ENCODE measurements around the gene CD2AP. TPM values are rescaled to one million over a fixed set of nuclear protein-coding genes. Genes with fewer than 3 reads are reported as not detected.

The CD2AP gene
- total and polyA plus RNA-seq, 4 donors = 6.8 to 33.4 (median 22.2) TPM

GRCh38 chr6:47581591-47581990 is 104.0 kb downstream of the CD2AP start:
- Histone ChIP-seq H3K9me3 (ENCODE audit: control insufficient read depth, low read length) (no peaks in the 10 kb centered on the region), H3K36me3 (ENCODE audit: control insufficient read depth in 1 of 2, insufficient read depth in 2 of 2, low read length in 1 of 2) (peaks cover 3 to 4% of the 10 kb centered on the region in 2 donors), H3K4me3 (ENCODE audit: low read length in 2 of 2) (no peak overlapping the region), H3K4me1 (ENCODE audit: control insufficient read depth in 1 of 2, insufficient read depth in 2 of 2, low read length in 2 of 2) (no peaks in the 10 kb centered on the region), H3K27me3 (ENCODE audit: control insufficient read depth in 1 of 2, insufficient read depth in 2 of 2, low read length in 1 of 2) (no peaks in the 10 kb centered on the region), H3K27ac (ENCODE audit: low read depth in 1 of 2, low read length in 2 of 2) (no peak overlapping the region)
- ATAC-seq (ENCODE audit: low FRiP score) (no peak), DNase-seq (no peak)
- intact Hi-C loops (cut with DNase I) = no loop called here
- WGBS, 2 donors = 47 to 68% methylated on average over 2 of the region's 2 CpGs

GRCh38 chr6:47587493-47587892 is 109.9 kb downstream of the CD2AP start:
- ATAC-seq (ENCODE audit: low FRiP score) = no peak
- intact Hi-C loops (cut with DNase I) = no loop called here
- peaks cover 0 to 2% of the 10 kb centered on the region in 2 donors for H3K36me3 ChIP-seq (ENCODE audit: control insufficient read depth in 1 of 2, insufficient read depth in 2 of 2, low read length in 1 of 2)

GRCh38 chr6:47592131-47592840 is 114.7 kb downstream of the CD2AP start:
- Histone ChIP-seq H3K4me3 (ENCODE audit: low read length in 2 of 2) (no peak overlapping the region), H3K36me3 (ENCODE audit: control insufficient read depth in 1 of 2, insufficient read depth in 2 of 2, low read length in 1 of 2) (peaks cover 0 to 6% of the 10 kb centered on the region in 2 donors), H3K4me1 (ENCODE audit: control insufficient read depth in 1 of 2, insufficient read depth in 2 of 2, low read length in 2 of 2) (no peaks in the 10 kb centered on the region), H3K27me3 (ENCODE audit: control insufficient read depth in 1 of 2, insufficient read depth in 2 of 2, low read length in 1 of 2) (no peaks in the 10 kb centered on the region), H3K9me3 (ENCODE audit: control insufficient read depth, low read length) (no peaks in the 10 kb centered on the region), H3K27ac (ENCODE audit: low read depth in 1 of 2, low read length in 2 of 2) (no peak overlapping the region)
- intact Hi-C loops (cut with DNase I) = no loop called here
- no peak for ATAC-seq (ENCODE audit: low FRiP score)
- no peak for DNase-seq
- WGBS, 2 donors = 70 to 80% methylated on average over 3 of the region's 3 CpGs

More at GRCh38 chr6:47587493-47587892, 109.9 kb downstream of the CD2AP start:
- H3K27me3 ChIP-seq (ENCODE audit: control insufficient read depth in 1 of 2, insufficient read depth in 2 of 2, low read length in 1 of 2) = no peaks in the 10 kb centered on the region
- no peak overlapping the region for H3K27ac ChIP-seq (ENCODE audit: low read depth in 1 of 2, low read length in 2 of 2)
- no peak overlapping the region for H3K4me3 ChIP-seq (ENCODE audit: low read length in 2 of 2)
- no peaks in the 10 kb centered on the region for H3K4me1 ChIP-seq (ENCODE audit: control insufficient read depth in 1 of 2, insufficient read depth in 2 of 2, low read length in 2 of 2)
- no peaks in the 10 kb centered on the region for H3K9me3 ChIP-seq (ENCODE audit: control insufficient read depth, low read length)
- DNase-seq = no peak

GRCh38 chr6:47593979-47594378 is 116.4 kb downstream of the CD2AP start:
- H3K36me3 ChIP-seq (ENCODE audit: control insufficient read depth in 1 of 2, insufficient read depth in 2 of 2, low read length in 1 of 2) = peaks cover 0 to 7% of the 10 kb centered on the region in 2 donors
- no peak for ATAC-seq (ENCODE audit: low FRiP score)

GRCh38 chr6:47595785-47596184 is 118.2 kb downstream of the CD2AP start:
- Histone ChIP-seq H3K9me3 (ENCODE audit: control insufficient read depth, low read length) (no peaks in the 10 kb centered on the region), H3K27ac (ENCODE audit: low read depth in 1 of 2, low read length in 2 of 2) (no peak overlapping the region), H3K4me3 (ENCODE audit: low read length in 2 of 2) (no peak overlapping the region), H3K4me1 (ENCODE audit: control insufficient read depth in 1 of 2, insufficient read depth in 2 of 2, low read length in 2 of 2) (no peaks in the 10 kb centered on the region), H3K36me3 (ENCODE audit: control insufficient read depth in 1 of 2, insufficient read depth in 2 of 2, low read length in 1 of 2) (peaks cover 0 to 7% of the 10 kb centered on the region in 2 donors), H3K27me3 (ENCODE audit: control insufficient read depth in 1 of 2, insufficient read depth in 2 of 2, low read length in 1 of 2) (no peaks in the 10 kb centered on the region)
- DNase-seq = no peak
- no peak for ATAC-seq (ENCODE audit: low FRiP score)
- WGBS, 2 donors = 96 to 100% methylated on average over 1 of the region's 1 CpG
- intact Hi-C loops (cut with DNase I) = no loop called here

More at GRCh38 chr6:47593979-47594378, 116.4 kb downstream of the CD2AP start:
- no peaks in the 10 kb centered on the region for H3K27me3 ChIP-seq (ENCODE audit: control insufficient read depth in 1 of 2, insufficient read depth in 2 of 2, low read length in 1 of 2)
- no peaks in the 10 kb centered on the region for H3K9me3 ChIP-seq (ENCODE audit: control insufficient read depth, low read length)
- H3K27ac ChIP-seq (ENCODE audit: low read depth in 1 of 2, low read length in 2 of 2) = no peak overlapping the region
- H3K4me1 ChIP-seq (ENCODE audit: control insufficient read depth in 1 of 2, insufficient read depth in 2 of 2, low read length in 2 of 2) = no peaks in the 10 kb centered on the region
- no peak for DNase-seq
- WGBS, 2 donors = 97% methylated on average over 3 of the region's 3 CpGs
- H3K4me3 ChIP-seq (ENCODE audit: low read length in 2 of 2) = no peak overlapping the region
- intact Hi-C loops (cut with DNase I) = no loop called here

GRCh38 chr6:47598367-47598766 is 120.8 kb downstream of the CD2AP start:
- no peak overlapping the region for H3K4me3 ChIP-seq (ENCODE audit: low read length in 2 of 2)
- H3K36me3 ChIP-seq (ENCODE audit: control insufficient read depth in 1 of 2, insufficient read depth in 2 of 2, low read length in 1 of 2) = peaks cover 0 to 7% of the 10 kb centered on the region in 2 donors
- no peaks in the 10 kb centered on the region for H3K4me1 ChIP-seq (ENCODE audit: control insufficient read depth in 1 of 2, insufficient read depth in 2 of 2, low read length in 2 of 2)
- intact Hi-C loops (cut with DNase I) = no loop called here
- no peaks in the 10 kb centered on the region for H3K27me3 ChIP-seq (ENCODE audit: control insufficient read depth in 1 of 2, insufficient read depth in 2 of 2, low read length in 1 of 2)
- WGBS, 2 donors = 87 to 96% methylated on average over 4 of the region's 4 CpGs
- ATAC-seq (ENCODE audit: low FRiP score) (no peak), DNase-seq (no peak)
- no peak overlapping the region for H3K27ac ChIP-seq (ENCODE audit: low read depth in 1 of 2, low read length in 2 of 2)
- no peaks in the 10 kb centered on the region for H3K9me3 ChIP-seq (ENCODE audit: control insufficient read depth, low read length)

- WGBS, 2 donors = 75 to 76% methylated on average over 1 of the region's 1 CpG
- H3K27ac ChIP-seq (ENCODE audit: low read depth in 1 of 2, low read length in 2 of 2) = no peak overlapping the region
- no peak for DNase-seq
Measured at GRCh38 chr6:47599512-47599911, 121.9 kb downstream of the CD2AP start.

GRCh38 chr6:47603227-47603626 is 125.6 kb downstream of the CD2AP start:
- no peaks in the 10 kb centered on the region for H3K36me3 ChIP-seq (ENCODE audit: control insufficient read depth in 1 of 2, insufficient read depth in 2 of 2, low read length in 1 of 2)
- H3K27ac ChIP-seq (ENCODE audit: low read depth in 1 of 2, low read length in 2 of 2) = no peak overlapping the region
- intact Hi-C loops (cut with DNase I) = loop anchor here (10.0 kb wide), 1 partner anchor 188 kb away; no protein-coding TSS in a partner anchor
- H3K27me3 ChIP-seq (ENCODE audit: control insufficient read depth in 1 of 2, insufficient read depth in 2 of 2, low read length in 1 of 2) = no peaks in the 10 kb centered on the region
- H3K4me1 ChIP-seq (ENCODE audit: control insufficient read depth in 1 of 2, insufficient read depth in 2 of 2, low read length in 2 of 2) = no peaks in the 10 kb centered on the region
- DNase-seq (no peak), ATAC-seq (ENCODE audit: low FRiP score) (no peak)
- H3K4me3 ChIP-seq (ENCODE audit: low read length in 2 of 2) = no peak overlapping the region
- H3K9me3 ChIP-seq (ENCODE audit: control insufficient read depth, low read length) = no peaks in the 10 kb centered on the region
- 8 to 10% methylated on average over 1 of the region's 1 CpG for WGBS, 2 donors

More at GRCh38 chr6:47599512-47599911, 121.9 kb downstream of the CD2AP start:
- intact Hi-C loops (cut with DNase I) = no loop called here
- no peaks in the 10 kb centered on the region for H3K27me3 ChIP-seq (ENCODE audit: control insufficient read depth in 1 of 2, insufficient read depth in 2 of 2, low read length in 1 of 2)
- H3K4me3 ChIP-seq (ENCODE audit: low read length in 2 of 2) = no peak overlapping the region
- peaks cover 0 to 7% of the 10 kb centered on the region in 2 donors for H3K36me3 ChIP-seq (ENCODE audit: control insufficient read depth in 1 of 2, insufficient read depth in 2 of 2, low read length in 1 of 2)
- no peaks in the 10 kb centered on the region for H3K4me1 ChIP-seq (ENCODE audit: control insufficient read depth in 1 of 2, insufficient read depth in 2 of 2, low read length in 2 of 2)
- ATAC-seq (ENCODE audit: low FRiP score) = no peak
- no peaks in the 10 kb centered on the region for H3K9me3 ChIP-seq (ENCODE audit: control insufficient read depth, low read length)

- no peak for DNase-seq
- H3K9me3 ChIP-seq (ENCODE audit: control insufficient read depth, low read length) = no peaks in the 10 kb centered on the region
- ATAC-seq (ENCODE audit: low FRiP score) = no peak
- WGBS, 2 donors = 14 to 17% methylated on average over 4 of the region's 4 CpGs
- H3K27me3 ChIP-seq (ENCODE audit: control insufficient read depth in 1 of 2, insufficient read depth in 2 of 2, low read length in 1 of 2) = no peaks in the 10 kb centered on the region
- no peaks in the 10 kb centered on the region for H3K36me3 ChIP-seq (ENCODE audit: control insufficient read depth in 1 of 2, insufficient read depth in 2 of 2, low read length in 1 of 2)
- no peak overlapping the region for H3K4me3 ChIP-seq (ENCODE audit: low read length in 2 of 2)
- H3K27ac ChIP-seq (ENCODE audit: low read depth in 1 of 2, low read length in 2 of 2) = no peak overlapping the region
- intact Hi-C loops (cut with DNase I) = loop anchor here (10.0 kb wide), 1 partner anchor 189 kb away; no protein-coding TSS in a partner anchor
- H3K4me1 ChIP-seq (ENCODE audit: control insufficient read depth in 1 of 2, insufficient read depth in 2 of 2, low read length in 2 of 2) = no peaks in the 10 kb centered on the region
Measured at GRCh38 chr6:47603995-47604394, 126.4 kb downstream of the CD2AP start.

Data from aorta (tissue), 5 donors.